Glomerular visceral epithelial cell (primary cell): ENCODE measurements around the gene MSRB3.
"Not testable (repeated sequence)": the region's sequence is repeated elsewhere in the genome, so short reads cannot be mapped to it uniquely, and the experiment has no call there.

Experiments used
- DNase-seq: peaks from one replicate; pipeline ENCODE4 v3.0.0-alpha.2; 2016; ENCODE audit errors: extremely low spot score

MSRB3 gene

DNA sequence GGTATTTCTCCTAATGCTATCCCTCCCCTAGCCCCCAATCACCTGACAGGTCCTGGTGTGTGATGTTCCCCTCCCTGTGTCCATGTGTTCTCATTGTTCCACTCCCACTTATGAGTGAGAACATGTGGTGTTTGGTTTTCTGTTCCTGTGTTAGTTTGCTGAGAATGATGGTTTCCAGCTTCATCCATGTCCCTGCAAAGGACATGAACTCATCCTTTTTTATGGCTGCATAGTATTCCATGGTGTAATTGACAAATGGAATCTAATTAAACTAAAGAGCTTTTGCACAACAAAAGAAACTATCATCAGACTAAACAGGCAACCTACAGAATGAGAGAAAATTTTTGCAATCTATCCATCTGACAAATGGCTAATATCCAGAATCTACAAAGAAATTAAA is 178.9 kb downstream of the MSRB3 start:
- not testable (repeated sequence) for DNase-seq

- DNase-seq, result no peak
Measured at GRCh38 chr12:65458718-65459117, 180.2 kb downstream of the MSRB3 start.

DNA sequence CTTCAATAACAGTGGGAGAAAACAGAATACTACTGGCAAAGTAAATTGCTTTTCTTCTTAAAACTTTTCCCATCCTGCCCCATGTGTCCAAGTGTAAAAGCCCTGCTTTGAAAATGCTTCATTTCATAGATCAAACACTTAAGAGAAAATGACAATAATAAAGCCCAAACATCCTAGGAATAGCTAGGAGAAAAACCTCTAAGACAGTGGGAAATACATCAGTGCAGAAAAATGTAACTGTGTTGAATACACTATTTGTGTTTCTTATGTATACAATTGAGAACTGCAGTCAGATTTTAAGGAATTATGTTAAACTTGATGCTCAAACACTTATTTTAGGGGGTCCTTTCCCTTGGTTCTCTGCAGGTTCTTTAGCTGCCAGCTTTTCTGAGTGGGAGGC is 181.1 kb downstream of the MSRB3 start:
- no peak for DNase-seq

DNA sequence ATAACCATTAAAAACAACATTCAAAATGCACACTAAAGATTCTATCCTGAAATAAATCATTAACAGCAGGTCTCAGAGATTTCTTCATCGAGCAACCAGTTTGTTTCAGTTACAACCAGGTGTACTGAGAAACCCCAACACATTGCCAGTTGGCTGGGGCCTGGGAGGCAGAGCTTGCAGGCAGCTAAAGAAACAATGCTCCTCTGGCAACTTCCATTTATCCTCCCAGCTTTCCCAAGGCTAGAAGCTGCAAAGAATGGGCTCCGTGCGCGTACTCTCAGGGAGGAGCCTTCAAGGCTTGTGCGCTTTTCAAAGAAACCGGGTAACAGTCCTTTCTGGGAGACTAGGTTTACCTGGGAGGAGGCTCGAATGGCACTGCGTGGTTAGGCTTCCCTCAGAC is 181.6 kb downstream of the MSRB3 start:
- DNase-seq, result no peak

DNA sequence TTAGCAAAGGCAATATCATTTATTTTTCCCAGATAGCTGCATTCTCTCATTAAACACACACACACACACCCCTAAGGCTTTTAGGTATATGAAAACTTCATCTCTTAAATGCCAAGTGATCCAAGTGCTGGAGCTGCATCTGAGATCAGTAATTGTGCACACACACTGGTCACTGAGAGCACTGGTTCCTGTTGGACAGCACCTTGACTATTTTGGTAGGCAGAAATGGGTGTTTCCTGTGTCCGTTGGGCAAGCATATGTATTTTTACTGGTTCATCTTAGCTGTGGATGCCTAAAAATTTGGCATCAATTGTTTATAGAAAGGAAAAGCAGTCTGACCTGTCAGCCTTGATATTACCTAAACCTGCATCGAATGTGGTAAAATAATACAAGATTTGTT is 182.5 kb downstream of the MSRB3 start:
- DNase-seq, result no peak

- no peak for DNase-seq
Measured at GRCh38 chr12:65462484-65462883, 184.0 kb downstream of the MSRB3 start.

- DNase-seq, result no peak
Measured at GRCh38 chr12:65463082-65463481, 184.6 kb downstream of the MSRB3 start.

GRCh38 chr12:65463611-65464010 is 185.1 kb downstream of the MSRB3 start:
- DNase-seq, result no peak

GRCh38 chr12:65464930-65465329 is 186.4 kb downstream of the MSRB3 start:
- peak; percentile 21 for DNase-seq

GRCh38 chr12:65465766-65466547 is 187.5 kb downstream of the MSRB3 start:
- DNase-seq, result no peak

- no peak for DNase-seq
Measured at GRCh38 chr12:65466911-65467310, 188.4 kb downstream of the MSRB3 start.

DNA sequence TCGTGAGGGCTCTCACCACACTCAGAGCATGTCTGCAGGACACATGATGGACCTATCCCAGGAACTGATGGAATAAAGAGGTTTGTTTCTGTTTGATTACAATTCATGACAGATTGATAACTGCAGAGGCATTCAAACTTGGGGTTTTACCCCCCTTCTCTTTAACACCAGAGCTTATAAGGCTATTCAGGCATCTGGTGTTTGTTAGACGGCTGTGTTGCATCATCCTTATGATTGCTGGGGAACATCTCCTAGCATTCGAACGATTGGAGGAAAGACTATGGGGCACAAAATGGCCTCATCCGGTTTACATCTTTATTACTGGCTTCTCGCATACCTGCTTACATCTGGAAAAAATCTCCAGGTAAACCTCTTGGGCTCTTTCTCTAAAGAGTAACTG is 191.8 kb downstream of the MSRB3 start:
- DNase-seq, result no peak

DNA sequence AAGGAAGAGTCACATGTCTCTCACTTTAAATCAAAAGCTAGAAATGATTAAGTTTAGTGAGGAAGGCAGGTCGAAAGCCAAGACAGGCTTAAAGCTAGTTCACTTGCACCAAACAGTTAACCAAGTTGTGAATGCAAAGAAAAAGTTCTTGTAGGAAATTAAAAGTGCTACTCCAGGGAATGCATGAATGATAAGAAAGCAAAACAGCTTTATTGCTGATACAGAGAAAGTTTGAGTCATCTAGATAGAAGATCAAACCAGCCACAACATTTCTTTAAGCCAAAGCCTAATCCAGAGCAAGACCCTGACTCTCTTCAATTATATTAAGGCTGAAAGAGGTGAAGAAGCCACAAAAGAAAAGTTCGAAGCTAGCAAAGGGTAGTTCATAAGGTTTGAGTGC is 193.6 kb downstream of the MSRB3 start:
- no peak for DNase-seq

GRCh38 chr12:65474831-65475230 is 196.3 kb downstream of the MSRB3 start:
- no peak for DNase-seq

DNA sequence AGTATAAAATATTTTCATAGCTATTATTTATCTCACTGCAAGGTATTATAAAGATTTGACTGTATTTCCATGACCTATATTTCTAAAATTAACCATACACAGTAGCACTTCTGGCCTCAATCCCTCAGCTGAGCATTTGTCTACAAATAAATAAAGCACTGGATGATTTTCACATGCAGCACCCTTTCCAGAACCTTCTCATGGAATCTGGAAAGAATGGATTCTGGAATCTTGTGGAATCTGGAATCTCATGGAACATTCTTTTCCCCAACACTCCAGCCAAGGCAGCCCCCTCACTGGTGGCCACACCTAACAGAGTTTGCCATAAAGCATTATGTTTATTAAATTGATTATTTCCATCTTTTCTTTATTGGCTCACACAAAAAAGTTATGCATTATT is 199.2 kb downstream of the MSRB3 start:
- no peak for DNase-seq

- not testable (repeated sequence) for DNase-seq
Measured at GRCh38 chr12:65483891-65484516, 205.5 kb downstream of the MSRB3 start.

DNA sequence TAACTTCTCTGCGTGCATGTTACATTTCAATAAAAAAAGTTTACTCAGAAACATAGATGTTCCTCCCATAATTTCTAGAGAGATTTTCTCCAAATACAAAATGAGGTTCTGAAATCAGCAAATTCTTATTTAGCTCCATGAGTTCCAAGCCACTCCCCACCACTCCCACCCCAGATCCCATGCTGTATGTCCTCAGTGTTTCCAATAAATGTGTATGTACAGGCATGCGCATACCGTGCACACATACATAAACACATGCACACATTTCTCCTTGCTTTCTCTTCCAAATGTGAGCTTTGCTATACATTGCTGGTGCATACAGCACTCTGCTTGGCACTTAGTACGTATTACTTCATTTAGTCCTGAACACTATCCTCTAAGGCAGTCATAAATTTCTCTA is 209.7 kb downstream of the MSRB3 start:
- DNase-seq, result no peak

DNA sequence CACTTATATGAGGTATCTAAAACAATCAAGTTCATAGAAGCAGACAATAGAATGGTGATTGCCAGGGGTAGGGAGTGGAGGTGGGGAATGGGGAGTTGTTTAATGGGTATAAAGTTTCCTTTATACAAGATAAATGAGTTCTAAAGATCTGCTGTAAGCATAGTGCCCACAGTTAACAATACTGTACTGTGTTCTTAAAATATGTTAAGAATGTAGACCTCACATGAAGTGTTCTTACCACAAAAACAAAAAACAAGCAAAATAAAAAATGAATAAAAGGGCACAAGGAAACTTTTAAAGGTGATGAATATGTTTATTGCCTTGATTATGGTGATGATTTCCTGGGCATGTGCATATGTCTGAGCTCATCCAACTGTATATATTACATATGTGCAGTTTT is 211.8 kb downstream of the MSRB3 start:
- no peak for DNase-seq

DNA sequence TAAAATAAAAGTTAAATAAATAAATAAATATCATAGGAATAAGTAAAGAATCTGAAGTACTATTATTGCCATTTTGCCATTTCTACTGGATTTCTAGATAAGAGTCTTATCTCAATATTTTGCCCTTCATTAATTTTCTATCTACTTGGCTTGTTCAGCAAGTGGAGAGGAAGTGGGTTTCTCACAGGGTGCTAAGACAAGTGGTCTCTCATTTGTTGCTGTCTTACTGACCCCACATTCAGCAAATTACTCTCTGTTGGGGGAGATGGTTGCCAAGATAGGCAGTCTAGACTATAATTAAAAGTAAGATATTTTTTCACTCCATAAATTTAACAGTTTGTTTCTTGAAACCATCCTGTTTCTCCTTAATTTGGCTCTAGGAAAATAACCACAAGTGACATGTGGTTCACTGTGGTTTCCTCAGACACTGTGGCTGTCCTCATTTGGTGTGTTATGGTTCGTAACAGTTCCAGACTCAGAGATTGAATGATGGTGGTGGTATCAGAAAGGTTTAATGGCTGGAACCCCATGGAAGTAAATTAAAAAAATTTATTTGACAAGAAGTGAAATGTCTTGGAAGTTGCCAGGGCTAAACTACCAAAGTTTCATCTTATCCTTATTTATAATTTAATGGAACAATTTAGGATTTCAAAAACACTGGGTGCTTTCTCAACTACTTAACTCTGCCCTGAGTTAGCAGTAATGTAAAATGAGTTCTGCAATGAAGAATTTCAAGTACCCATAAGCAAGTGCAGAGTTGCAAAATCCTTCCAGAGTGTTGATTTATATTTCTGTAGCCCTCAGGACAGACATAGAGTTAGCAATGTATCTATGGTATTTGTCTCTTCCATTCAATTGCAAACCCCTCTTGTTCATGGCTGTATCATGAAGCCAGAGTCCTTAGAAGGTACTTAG is 214.8 kb downstream of the MSRB3 start:
- peak; percentile 13 for DNase-seq

DNA sequence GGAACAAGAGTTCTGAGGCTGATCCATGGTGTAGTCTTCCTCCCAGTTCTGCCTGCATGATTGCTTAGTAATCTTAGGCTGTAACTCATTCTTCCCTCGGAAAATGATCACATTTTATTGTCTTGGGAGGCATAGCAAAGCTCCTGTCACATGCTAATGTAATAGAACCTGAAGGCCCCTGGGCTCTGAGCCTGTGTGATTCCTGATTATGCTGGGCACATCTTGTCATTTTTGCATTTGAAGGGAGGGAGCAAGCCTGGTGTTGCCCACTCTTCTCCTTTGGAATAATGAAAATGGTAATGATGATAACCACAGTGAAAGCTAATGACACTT is 215.4 kb downstream of the MSRB3 start:
- peak; percentile 33 for DNase-seq

- peak; percentile 21 for DNase-seq
Measured at GRCh38 chr12:65494537-65494936, 216.1 kb downstream of the MSRB3 start.

GRCh38 chr12:65495233-65495632 is 216.8 kb downstream of the MSRB3 start:
- DNase-seq, result peak; percentile 91

DNA sequence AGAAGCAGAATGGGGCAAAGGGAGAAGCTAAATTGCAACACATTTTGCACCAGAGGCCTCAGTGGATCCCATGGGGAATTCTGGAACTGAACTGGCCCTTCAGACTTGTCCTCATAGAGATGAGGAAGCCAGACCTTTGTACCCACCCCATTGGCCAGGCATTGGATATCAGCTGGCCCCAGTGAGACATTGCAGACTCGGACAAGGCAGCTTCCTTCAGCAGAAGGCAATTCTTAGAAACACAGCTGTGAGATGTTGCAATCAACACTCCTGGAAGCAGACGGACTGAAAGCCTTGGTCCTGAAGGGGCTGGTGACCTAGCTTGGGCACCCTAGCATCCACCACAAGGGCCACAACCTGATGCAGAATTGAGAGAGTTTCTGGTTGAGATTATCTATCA is 218.1 kb downstream of the MSRB3 start:
- DNase-seq, result no peak
